Measurements from ENCODE around the gene TRABD. TPM values are rescaled to one million over a fixed set of nuclear protein-coding genes. Genes with fewer than 3 reads are reported as not detected.

TRABD gene
- polyA plus RNA-seq, 1 donor, result 41.3 TPM

- WGBS (ENCODE audit: insufficient coverage, low lambda C conversion rate), result 90% methylated on average over 3 of the region's 20 CpGs
- H3K9me3 ChIP-seq (ENCODE audit: control insufficient read depth, low read depth, low read length), result no peaks in the 10 kb centered on the region
- H3K27ac ChIP-seq (ENCODE audit: low read length), result no peak overlapping the region
- peaks cover 20% of the 10 kb centered on the region for H3K4me1 ChIP-seq (ENCODE audit: control insufficient read depth, insufficient read depth, low read length)
- no peak for DNase-seq
- peaks cover 33% of the 10 kb centered on the region for H3K36me3 ChIP-seq (ENCODE audit: control insufficient read depth, insufficient read depth, low read length)
- H3K4me3 ChIP-seq (ENCODE audit: low read length), result no peak overlapping the region
- no peaks in the 10 kb centered on the region for H3K27me3 ChIP-seq (ENCODE audit: control insufficient read depth, insufficient read depth, low read length)
These were observed 60.8 kb downstream of the TRABD start for GRCh38 chr22:50246242-50247175.

GRCh38 chr22:50247748-50248147, 62.0 kb downstream of the TRABD start:
- Histone ChIP-seq H3K4me3 (ENCODE audit: low read length) (no peak overlapping the region), H3K27me3 (ENCODE audit: control insufficient read depth, insufficient read depth, low read length) (no peaks in the 10 kb centered on the region), H3K4me1 (ENCODE audit: control insufficient read depth, insufficient read depth, low read length) (peaks cover 20% of the 10 kb centered on the region), H3K36me3 (ENCODE audit: control insufficient read depth, insufficient read depth, low read length) (peaks cover 33% of the 10 kb centered on the region), H3K27ac (ENCODE audit: low read length) (no peak overlapping the region), H3K9me3 (ENCODE audit: control insufficient read depth, low read depth, low read length) (no peaks in the 10 kb centered on the region)
- peak in 1 of 2 donors; percentile 68 for DNase-seq
- WGBS (ENCODE audit: insufficient coverage, low lambda C conversion rate), result no CpG with 5 or more reads among the region's 16 CpGs

GRCh38 chr22:50248196-50249081, 62.7 kb downstream of the TRABD start:
- no peak overlapping the region for H3K27ac ChIP-seq (ENCODE audit: low read length)
- H3K4me3 ChIP-seq (ENCODE audit: low read length), result no peak overlapping the region
- peaks cover 33% of the 10 kb centered on the region for H3K36me3 ChIP-seq (ENCODE audit: control insufficient read depth, insufficient read depth, low read length)
- H3K27me3 ChIP-seq (ENCODE audit: control insufficient read depth, insufficient read depth, low read length), result no peaks in the 10 kb centered on the region
- H3K4me1 ChIP-seq (ENCODE audit: control insufficient read depth, insufficient read depth, low read length), result peaks cover 20% of the 10 kb centered on the region
- no CpG with 5 or more reads among the region's 29 CpGs for WGBS (ENCODE audit: insufficient coverage, low lambda C conversion rate)
- no peak for DNase-seq
- H3K9me3 ChIP-seq (ENCODE audit: control insufficient read depth, low read depth, low read length), result no peaks in the 10 kb centered on the region

Other genes with a start within 250 kb of the TRABD start
- gene PIM3, start 225.1 kb upstream of the TRABD start, polyA plus RNA-seq, result 41.5 TPM
- 0.31 TPM for gene IL17REL, start 173.1 kb upstream of the TRABD start, polyA plus RNA-seq
- not detected for gene TTLL8, start 127.6 kb upstream of the TRABD start, polyA plus RNA-seq
- gene MLC1, start 100.5 kb upstream of the TRABD start, polyA plus RNA-seq, result 0.57 TPM
- gene MOV10L1, start 95.9 kb upstream of the TRABD start, polyA plus RNA-seq, result 2.3 TPM
- 0.55 TPM for gene PANX2, start 15.2 kb upstream of the TRABD start, polyA plus RNA-seq
- gene SELENOO, start 15.1 kb downstream of the TRABD start, polyA plus RNA-seq, result 44.4 TPM
- gene TUBGCP6, start 59.1 kb downstream of the TRABD start, polyA plus RNA-seq, result 38.5 TPM
- gene HDAC10, start 65.4 kb downstream of the TRABD start, polyA plus RNA-seq, result 55.5 TPM
- 7.6 TPM for gene MAPK12, start 75.8 kb downstream of the TRABD start, polyA plus RNA-seq
- 5.1 TPM for gene MAPK11, start 84.5 kb downstream of the TRABD start, polyA plus RNA-seq
- gene PLXNB2, start 121.7 kb downstream of the TRABD start, polyA plus RNA-seq, result 65.0 TPM
- gene DENND6B, start 141.1 kb downstream of the TRABD start, polyA plus RNA-seq, result 7.1 TPM
- gene PPP6R2, start 157.4 kb downstream of the TRABD start, polyA plus RNA-seq, result 46.9 TPM